Stimulated activated CD4-positive, alpha-beta T cell treated with anti-CD3 and anti-CD28 coated beads, TNF-alpha, amount 100 ng/mL, for 1 hour (primary cell): ENCODE measurements around the gene LRP1.
A peak's percentile ranks its signal among the peaks of the same experiment; 100 is the strongest.

Experiments
- DNase-seq, 3 donors: peaks; one replicate each; pipeline ENCODE4 v3.0.0-alpha.2; 2020; ENCODE audit warnings: low read depth in 3 of 3, low spot score in 1 of 3

LRP1 gene

GRCh38 chr12:57093415-57094207, 34.7 kb upstream of the LRP1 start:
- peak in 1 of 3 donors; percentile 61 for DNase-seq

- no peak for DNase-seq
Observed at GRCh38 chr12:57094208-57095160, 33.8 kb upstream of the LRP1 start.

- DNase-seq, result no peak
Observed at GRCh38 chr12:57095440-57095839, 32.8 kb upstream of the LRP1 start.

- DNase-seq, result no peak
Observed at GRCh38 chr12:57096099-57096572, 32.1 kb upstream of the LRP1 start.

- no peak for DNase-seq
Observed at GRCh38 chr12:57096748-57097553, 31.3 kb upstream of the LRP1 start.

- no peak for DNase-seq
Observed at GRCh38 chr12:57097554-57097835, 30.8 kb upstream of the LRP1 start.

- DNase-seq, result no peak
Observed at GRCh38 chr12:57098546-57098945, 29.7 kb upstream of the LRP1 start.

- no peak for DNase-seq
Observed at GRCh38 chr12:57099047-57099714, 29.1 kb upstream of the LRP1 start.

GRCh38 chr12:57099766-57100165, 28.5 kb upstream of the LRP1 start:
- DNase-seq, result no peak

GRCh38 chr12:57101892-57102695, 26.2 kb upstream of the LRP1 start:
- DNase-seq, result no peak

GRCh38 chr12:57103856-57104255, 24.4 kb upstream of the LRP1 start:
- no peak for DNase-seq

GRCh38 chr12:57104292-57104910, 23.9 kb upstream of the LRP1 start:
- DNase-seq, result no peak

- no peak for DNase-seq
Observed at GRCh38 chr12:57105011-57105753, 23.1 kb upstream of the LRP1 start.

GRCh38 chr12:57106021-57106708, 22.1 kb upstream of the LRP1 start:
- DNase-seq, result no peak

- DNase-seq, result no peak
Observed at GRCh38 chr12:57107456-57108155, 20.7 kb upstream of the LRP1 start.

- no peak for DNase-seq
Observed at GRCh38 chr12:57109207-57110103, 18.8 kb upstream of the LRP1 start.
